H9 (cell line): Measurements from ENCODE around the gene TPD52L1. TPM values are rescaled to one million over a fixed set of nuclear protein-coding genes. Genes with fewer than 3 reads are reported as not detected.

Experiments used
- DNase-seq: peaks from one replicate; pipeline ENCODE4 v3.0.0-alpha.2; 2017
- H2AFZ ChIP-seq: one replicate; pipeline ENCODE4 v1.6.1; 2013; ENCODE audit warnings: mild to moderate bottlenecking, low read length, control low read depth, moderate library complexity
- H2AK5ac ChIP-seq: 2 replicates; pipeline ENCODE4 v1.6.1; 2013; ENCODE audit warnings: low read length, control low read depth, mixed read lengths; ENCODE audit not compliant: insufficient read length
- H2BK120ac ChIP-seq: one replicate; pipeline ENCODE4 v1.6.1; 2013; ENCODE audit warnings: low read depth, mild to moderate bottlenecking, low read length, control low read depth, inconsistent platforms; ENCODE audit not compliant: poor library complexity, severe bottlenecking
- H2BK12ac ChIP-seq: 2 replicates; pipeline ENCODE4 v1.6.1; 2013; ENCODE audit warnings: low read length, control low read depth, mixed read lengths, low read depth; ENCODE audit not compliant: insufficient read length
- H2BK15ac ChIP-seq: 2 replicates; pipeline ENCODE4 v1.6.1; 2013; ENCODE audit warnings: low read depth, low read length, control low read depth
- H2BK20ac ChIP-seq: one replicate; pipeline ENCODE4 v1.6.1; 2013; ENCODE audit warnings: low read depth, mild to moderate bottlenecking, low read length, control low read depth, inconsistent platforms; ENCODE audit not compliant: poor library complexity, severe bottlenecking
- H2BK5ac ChIP-seq: 2 replicates; pipeline ENCODE4 v1.6.1; 2013; ENCODE audit warnings: low read length, control low read depth, mixed read lengths; ENCODE audit not compliant: insufficient read length
- H3K14ac ChIP-seq: 2 replicates; pipeline ENCODE4 v1.6.1; 2013; ENCODE audit warnings: low read length, control low read depth; ENCODE audit not compliant: insufficient read depth
- H3K18ac ChIP-seq: 2 replicates; pipeline ENCODE4 v1.6.1; 2013; ENCODE audit warnings: low read depth, mild to moderate bottlenecking, mixed read lengths, low read length, control low read depth; ENCODE audit not compliant: insufficient read length
- H3K23ac ChIP-seq: 2 replicates; pipeline ENCODE4 v1.6.1; 2013; ENCODE audit warnings: low read length, control low read depth, mixed read lengths, low read depth; ENCODE audit not compliant: insufficient read length
- H3K23me2 ChIP-seq: 2 replicates; pipeline ENCODE4 v1.6.1; 2013; ENCODE audit warnings: low read depth, mild to moderate bottlenecking, mixed read lengths, low read length, control low read depth; ENCODE audit not compliant: insufficient read length, poor library complexity, severe bottlenecking
- H3K27ac ChIP-seq: 2 replicates; pipeline ENCODE4 v1.5.1; 2013; ENCODE audit warnings: low read length, control low read depth, mixed read lengths, low read depth; ENCODE audit not compliant: insufficient read length
- H3K27me3 ChIP-seq: 2 replicates; pipeline ENCODE4 v1.6.1; 2013; ENCODE audit warnings: low read length, control low read depth, inconsistent platforms; ENCODE audit not compliant: insufficient read depth
- H3K4ac ChIP-seq: 2 replicates; pipeline ENCODE4 v1.6.1; 2013; ENCODE audit warnings: low read depth, mild to moderate bottlenecking, control low read depth, inconsistent platforms, low read length, moderate library complexity
- H3K4me1 ChIP-seq: 2 replicates; pipeline ENCODE4 v1.6.1; 2013; ENCODE audit warnings: low read length, control low read depth, inconsistent platforms; ENCODE audit not compliant: insufficient read depth
- H3K4me2 ChIP-seq: 2 replicates; pipeline ENCODE4 v1.6.1; 2013; ENCODE audit warnings: low read length, control low read depth, mixed read lengths; ENCODE audit not compliant: insufficient read length, insufficient read depth
- H3K56ac ChIP-seq: 2 replicates; pipeline ENCODE4 v1.6.1; 2013; ENCODE audit warnings: low read depth, mild to moderate bottlenecking, mixed read lengths, low read length, control low read depth; ENCODE audit not compliant: insufficient read length
- H3K79me1 ChIP-seq: 2 replicates; pipeline ENCODE4 v1.6.1; 2013; ENCODE audit warnings: low read depth, mild to moderate bottlenecking, moderate library complexity, low read length, control low read depth, inconsistent platforms; ENCODE audit not compliant: insufficient read depth, poor library complexity, severe bottlenecking
- H3K79me2 ChIP-seq: 2 replicates; pipeline ENCODE4 v1.6.1; 2013; ENCODE audit warnings: low read length, control low read depth, inconsistent platforms; ENCODE audit not compliant: insufficient read depth
- H3K9ac ChIP-seq: 2 replicates; pipeline ENCODE4 v1.6.1; 2013; ENCODE audit warnings: low read length, control low read depth, mixed read lengths; ENCODE audit not compliant: insufficient read length; ENCODE audit errors: extremely low read depth
- H3K9me3 ChIP-seq: one replicate; pipeline ENCODE4 v1.6.1; 2013; ENCODE audit warnings: low read depth, low read length, inconsistent platforms; ENCODE audit not compliant: control insufficient read depth
- H3T11ph ChIP-seq: one replicate; pipeline ENCODE4 v1.6.1; 2013; ENCODE audit warnings: mild to moderate bottlenecking, low read length, control low read depth, inconsistent platforms
- H4K20me1 ChIP-seq: one replicate; pipeline ENCODE4 v1.6.1; 2013; ENCODE audit not compliant: control insufficient read depth, insufficient read length, insufficient read depth
- H4K5ac ChIP-seq: 2 replicates; pipeline ENCODE4 v1.6.1; 2013; ENCODE audit warnings: low read depth, mild to moderate bottlenecking, mixed read lengths, low read length, control low read depth; ENCODE audit not compliant: insufficient read length
- H4K8ac ChIP-seq: replicated peaks from 2 replicates; pipeline ENCODE4 v1.6.1; 2013; ENCODE audit warnings: low read length, control low read depth, mixed read lengths, low read depth; ENCODE audit not compliant: insufficient read length
- H4K91ac ChIP-seq: 2 replicates; pipeline ENCODE4 v1.6.1; 2013; ENCODE audit warnings: low read depth, mild to moderate bottlenecking, moderate library complexity, mixed read lengths, low read length, control low read depth; ENCODE audit not compliant: insufficient read length
- H3K27ac Mint-ChIP-seq, 3 experiments: 2 replicates in 2 of 3; 3 replicates in 1 of 3; pipeline ENCODE4 v1.8.0; 2020 to 2021; ENCODE audit warnings: mixed read lengths in 3 of 3, mild to moderate bottlenecking in 1 of 3, moderate library complexity in 1 of 3
- H3K27me3 Mint-ChIP-seq: 2 replicates; pipeline ENCODE4 v1.8.0; 2021; ENCODE audit warnings: low read depth, mild to moderate bottlenecking, moderate library complexity, mixed read lengths
- H3K36me3 Mint-ChIP-seq, 3 experiments: 2 replicates in 2 of 3; 3 replicates in 1 of 3; pipeline ENCODE4 v1.8.0; 2020 to 2021; ENCODE audit warnings: low read depth in 3 of 3, mixed read lengths in 3 of 3; ENCODE audit not compliant: insufficient read depth in 1 of 3
- H3K4me1 Mint-ChIP-seq, 2 experiments: 2 replicates each; pipeline ENCODE4 v1.8.0; 2020; ENCODE audit warnings: mixed read lengths in 2 of 2
- H3K4me3 Mint-ChIP-seq, 2 experiments: 2 replicates in 1 of 2; 3 replicates in 1 of 2; pipeline ENCODE4 v1.8.0; 2020 to 2021; ENCODE audit warnings: mild to moderate bottlenecking in 2 of 2, mixed read lengths in 2 of 2, moderate library complexity in 1 of 2
- H3K9me3 Mint-ChIP-seq, 2 experiments: 2 replicates in 1 of 2; 3 replicates in 1 of 2; pipeline ENCODE4 v1.8.0; 2020; ENCODE audit warnings: mild to moderate bottlenecking in 2 of 2, mixed read lengths in 2 of 2, moderate library complexity in 1 of 2
- WGBS: extraction: QIAGEN DNeasy Blood & Tissue Kit; methylation state at CpG from one replicate; pipeline ENCODE4 v1.1.7; 2013; ENCODE audit warnings: missing lambda C conversion rate, low lambda C conversion rate, mixed read lengths; ENCODE audit not compliant: insufficient read length; ENCODE audit errors: extremely low coverage; 5-methylcytosine and 5-hydroxymethylcytosine counted together
- total RNA-seq: library from RNA; stranded (reverse); gene quantifications from 2 replicates; pipeline ENCODE4 v1.2.1, GENCODE V29; 2021
- TF ChIP-seq, protein P1 (sequence below): fragments of 200-600 bp; sonication (generic); conservative IDR thresholded peaks from 3 replicates; pipeline ENCODE4 v1.8.0; 2021; ENCODE audit warnings: antibody characterized with exemption, mild to moderate bottlenecking

The TPD52L1 gene
- total RNA-seq, 1 experiment from 2014 or later: 6.6 TPM

DNA sequence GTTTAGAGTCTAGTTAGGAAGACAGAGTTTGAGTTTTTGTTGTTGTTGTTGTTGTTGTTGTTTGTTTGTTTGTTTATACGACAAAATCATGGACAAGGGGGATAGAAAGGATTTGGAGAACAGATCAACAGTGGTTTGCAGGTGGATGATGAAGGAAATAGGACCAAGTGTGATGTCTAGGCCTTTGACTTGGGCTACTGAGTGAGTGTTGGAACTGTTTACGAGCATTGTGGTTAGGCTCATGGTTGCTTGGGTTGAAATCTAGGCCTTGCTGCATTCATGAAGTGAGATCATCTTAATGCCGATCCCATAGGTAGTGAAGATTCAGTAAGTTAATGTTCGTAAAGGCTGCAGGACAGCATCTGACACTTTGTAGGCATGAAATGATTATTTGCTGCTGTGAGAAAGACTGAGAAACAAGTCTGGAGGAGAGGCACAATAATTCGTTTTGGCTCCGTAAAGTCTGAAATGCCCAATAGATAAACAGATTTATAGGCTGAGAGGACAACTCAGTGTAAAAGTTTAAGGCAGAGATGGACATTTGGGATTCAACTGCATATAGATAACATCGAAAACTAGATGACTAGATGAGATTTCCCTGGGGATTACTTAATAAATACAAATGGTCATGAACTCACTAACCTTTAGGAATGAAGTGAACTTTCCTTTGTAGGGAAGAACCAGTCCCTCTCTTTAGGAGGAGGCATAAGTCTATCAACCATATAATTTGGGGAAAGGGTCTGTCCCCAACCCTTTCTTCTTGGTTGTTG is 78.2 kb downstream of the TPD52L1 start:
- Histone ChIP-seq H2BK5ac (no peak overlapping the region), H3K9ac (no peak overlapping the region), H3K23ac (no peak overlapping the region), H4K8ac (no peak overlapping the region), H3K4me2 (no peak overlapping the region), H2AK5ac (no peak overlapping the region), H4K5ac (no peak overlapping the region), H3K9me3 (no peaks in the 10 kb centered on the region), H3K4me1 (no peaks in the 10 kb centered on the region), H3K27ac (no peak overlapping the region), H3K56ac (no peak overlapping the region), H2BK20ac (no peak overlapping the region), H3K4ac (no peak overlapping the region), H3K14ac (no peak overlapping the region), H3K79me1 (no peaks in the 10 kb centered on the region), H2BK12ac (no peak overlapping the region), H2BK15ac (no peak overlapping the region), H4K20me1 (no peaks in the 10 kb centered on the region), H2AFZ (no peak overlapping the region), H2BK120ac (no peak overlapping the region), H3K23me2 (no peaks in the 10 kb centered on the region), H4K91ac (no peak overlapping the region), H3K18ac (no peak overlapping the region), H3T11ph (no peak overlapping the region), H3K27me3 (no peaks in the 10 kb centered on the region), H3K79me2 (no peaks in the 10 kb centered on the region)
- DNase-seq: no peak
- TF ChIP-seq, protein P1, sequence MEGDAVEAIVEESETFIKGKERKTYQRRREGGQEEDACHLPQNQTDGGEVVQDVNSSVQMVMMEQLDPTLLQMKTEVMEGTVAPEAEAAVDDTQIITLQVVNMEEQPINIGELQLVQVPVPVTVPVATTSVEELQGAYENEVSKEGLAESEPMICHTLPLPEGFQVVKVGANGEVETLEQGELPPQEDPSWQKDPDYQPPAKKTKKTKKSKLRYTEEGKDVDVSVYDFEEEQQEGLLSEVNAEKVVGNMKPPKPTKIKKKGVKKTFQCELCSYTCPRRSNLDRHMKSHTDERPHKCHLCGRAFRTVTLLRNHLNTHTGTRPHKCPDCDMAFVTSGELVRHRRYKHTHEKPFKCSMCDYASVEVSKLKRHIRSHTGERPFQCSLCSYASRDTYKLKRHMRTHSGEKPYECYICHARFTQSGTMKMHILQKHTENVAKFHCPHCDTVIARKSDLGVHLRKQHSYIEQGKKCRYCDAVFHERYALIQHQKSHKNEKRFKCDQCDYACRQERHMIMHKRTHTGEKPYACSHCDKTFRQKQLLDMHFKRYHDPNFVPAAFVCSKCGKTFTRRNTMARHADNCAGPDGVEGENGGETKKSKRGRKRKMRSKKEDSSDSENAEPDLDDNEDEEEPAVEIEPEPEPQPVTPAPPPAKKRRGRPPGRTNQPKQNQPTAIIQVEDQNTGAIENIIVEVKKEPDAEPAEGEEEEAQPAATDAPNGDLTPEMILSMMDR: no peak
- Mint-ChIP-seq H3K4me1 (peaks cover 8 to 14% of the 10 kb centered on the region in 2 experiments; a peak in 3 of 4 replicates), H3K27ac (no peak overlapping the region; a peak in 1 of 7 replicates), H3K36me3 (no peaks in the 10 kb centered on the region), H3K27me3 (no peaks in the 10 kb centered on the region), H3K4me3 (no peak overlapping the region), H3K9me3 (no peaks in the 10 kb centered on the region)
- WGBS: 100% methylated on average over 1 of the region's 7 CpGs
